GM18511 (cell line): ENCODE measurements around the gene MCM10.

Experiments
- ATAC-seq: cut with Tn5 transposase; IDR thresholded peaks from one replicate; pipeline ENCODE4 v1.9.1; 2021; ENCODE audit warnings: mild to moderate bottlenecking, moderate library complexity; ENCODE audit not compliant: unreplicated experiment

MCM10 gene

GRCh38 chr10:13163859-13164258 is 2.5 kb downstream of the MCM10 start:
- ATAC-seq: no peak

- ATAC-seq: no peak
These were observed 3.8 kb downstream of the MCM10 start for GRCh38 chr10:13165177-13165576.

- ATAC-seq: no peak
These were observed 6.2 kb downstream of the MCM10 start for GRCh38 chr10:13167568-13167967.

GRCh38 chr10:13168781-13169180 is 7.4 kb downstream of the MCM10 start:
- no peak for ATAC-seq

GRCh38 chr10:13173616-13174015 is 12.3 kb downstream of the MCM10 start:
- no peak for ATAC-seq

- ATAC-seq: peak; percentile 55
These were observed 19.4 kb downstream of the MCM10 start for GRCh38 chr10:13180788-13181187.

GRCh38 chr10:13182424-13182823 is 21.1 kb downstream of the MCM10 start:
- no peak for ATAC-seq

- no peak for ATAC-seq
These were observed 22.3 kb downstream of the MCM10 start for GRCh38 chr10:13183625-13184024.

- ATAC-seq: no peak
These were observed 22.9 kb downstream of the MCM10 start for GRCh38 chr10:13184276-13184675.

- no peak for ATAC-seq
These were observed 23.6 kb downstream of the MCM10 start for GRCh38 chr10:13184730-13185514.

GRCh38 chr10:13187135-13187534 is 25.8 kb downstream of the MCM10 start:
- no peak for ATAC-seq

- ATAC-seq: no peak
These were observed 27.2 kb downstream of the MCM10 start for GRCh38 chr10:13188593-13188992.

- no peak for ATAC-seq
These were observed 28.6 kb downstream of the MCM10 start for GRCh38 chr10:13189961-13190360.

- ATAC-seq: no peak
These were observed 29.5 kb downstream of the MCM10 start for GRCh38 chr10:13190816-13191215.

- no peak for ATAC-seq
These were observed 30.0 kb downstream of the MCM10 start for GRCh38 chr10:13191362-13191761.

- ATAC-seq: no peak
These were observed 32.3 kb downstream of the MCM10 start for GRCh38 chr10:13193637-13194036.

GRCh38 chr10:13195016-13195415 is 33.7 kb downstream of the MCM10 start:
- no peak for ATAC-seq

GRCh38 chr10:13201132-13201531 is 39.8 kb downstream of the MCM10 start:
- ATAC-seq: no peak

- ATAC-seq: no peak
These were observed 44.7 kb downstream of the MCM10 start for GRCh38 chr10:13206091-13206490.

- no peak for ATAC-seq
These were observed 45.4 kb downstream of the MCM10 start for GRCh38 chr10:13206546-13207443.

- no peak for ATAC-seq
These were observed 51.8 kb downstream of the MCM10 start for GRCh38 chr10:13213163-13213562.

- no peak for ATAC-seq
These were observed 57.5 kb downstream of the MCM10 start for GRCh38 chr10:13218878-13219277.
